Loucy (cell line): Measurements from ENCODE around the gene SLC6A12.

Experiments used
- H2AFZ ChIP-seq: fragments of 200-600 bp; sonication (generic); 2 replicates; pipeline ENCODE4 v1.6.0; 2016; ENCODE audit warnings: antibody characterized with exemption, mild to moderate bottlenecking, low read length, moderate library complexity
- H3F3A ChIP-seq: fragments of 200-600 bp; 2 replicates; pipeline ENCODE4 v1.6.0; 2016; ENCODE audit warnings: antibody characterized with exemption, low read depth, mild to moderate bottlenecking
- H3K27me3 ChIP-seq: fragments of 200-600 bp; sonication (generic); 2 replicates; pipeline ENCODE4 v1.6.1; 2014; ENCODE audit warnings: low read length, mild to moderate bottlenecking; ENCODE audit not compliant: insufficient read depth, poor library complexity, severe bottlenecking
- H3K36me3 ChIP-seq: fragments of 200-600 bp; sonication (generic); 2 replicates; pipeline ENCODE4 v1.6.1; 2016; ENCODE audit warnings: low read length; ENCODE audit not compliant: insufficient read depth
- H3K4me1 ChIP-seq: fragments of 200-600 bp; sonication (generic); 2 replicates; pipeline ENCODE4 v1.5.1; 2014; ENCODE audit warnings: low read length, mild to moderate bottlenecking; ENCODE audit not compliant: insufficient read depth, poor library complexity, severe bottlenecking
- H3K4me2 ChIP-seq: fragments of 200-600 bp; sonication (generic); 2 replicates; pipeline ENCODE4 v1.6.0; 2014; ENCODE audit warnings: antibody characterized with exemption, low read length, low read depth, mild to moderate bottlenecking; ENCODE audit not compliant: poor library complexity, severe bottlenecking
- H3K4me3 ChIP-seq: fragments of 200-600 bp; sonication (generic); 2 replicates; pipeline ENCODE4 v1.5.1; 2014; ENCODE audit warnings: low read length, mild to moderate bottlenecking, mixed read lengths; ENCODE audit not compliant: poor library complexity, severe bottlenecking
- H3K79me2 ChIP-seq: fragments of 200-600 bp; sonication (generic); 2 replicates; pipeline ENCODE4 v1.6.1; 2014; ENCODE audit warnings: low read length; ENCODE audit not compliant: insufficient read depth
- H3K9ac ChIP-seq: fragments of 200-600 bp; sonication (generic); 2 replicates; pipeline ENCODE4 v1.6.0; 2014; ENCODE audit warnings: mild to moderate bottlenecking, low read depth, low read length, moderate library complexity; ENCODE audit not compliant: poor library complexity, severe bottlenecking
- H3K9me2 ChIP-seq: fragments of 200-600 bp; sonication (generic); replicated peaks from 2 replicates; pipeline ENCODE4 v1.6.1; 2016; ENCODE audit warnings: low read depth, low read length, mixed read lengths
- H3K9me3 ChIP-seq: fragments of 200-600 bp; sonication (generic); 2 replicates; pipeline ENCODE4 v1.6.1; 2014; ENCODE audit warnings: mild to moderate bottlenecking, antibody characterized with exemption, low read length, low read depth; ENCODE audit not compliant: insufficient read depth
- H4K20me1 ChIP-seq: fragments of 200-600 bp; sonication (generic); 2 replicates; pipeline ENCODE4 v1.6.0; 2014; ENCODE audit warnings: antibody characterized with exemption, low read length, mild to moderate bottlenecking; ENCODE audit not compliant: insufficient read depth, poor library complexity, severe bottlenecking
- CTCF ChIP-seq: fragments of 200-600 bp; sonication (generic); conservative IDR thresholded peaks from 2 replicates; pipeline ENCODE4 v1.5.1; 2014; ENCODE audit warnings: mild to moderate bottlenecking, antibody characterized with exemption, low read length
- EZH2phosphoT487 ChIP-seq: fragments of 200-600 bp; IDR thresholded peaks from 2 replicates; pipeline ENCODE4 v1.6.1; 2018; ENCODE audit warnings: antibody characterized with exemption, mild to moderate bottlenecking, moderate library complexity, borderline replicate concordance

Gene SLC6A12

GRCh38 chr12:229441-230191 is 15.7 kb upstream of the SLC6A12 start:
- no peaks in the 10 kb centered on the region for H3K27me3 ChIP-seq
- no peaks in the 10 kb centered on the region for H3K9me3 ChIP-seq
- no peaks in the 10 kb centered on the region for H3K9me2 ChIP-seq
- H3K79me2 ChIP-seq: no peaks in the 10 kb centered on the region
- H3K4me3 ChIP-seq: no peak overlapping the region
- TF ChIP-seq EZH2phosphoT487 (no peak), CTCF (no peak)
- H4K20me1 ChIP-seq: no peaks in the 10 kb centered on the region
- H3K9ac ChIP-seq: no peak overlapping the region
- no peak overlapping the region for H2AFZ ChIP-seq
- H3K4me1 ChIP-seq: peaks cover 12% of the 10 kb centered on the region
- H3K36me3 ChIP-seq: no peaks in the 10 kb centered on the region
- H3K4me2 ChIP-seq: no peak overlapping the region
- no peaks in the 10 kb centered on the region for H3F3A ChIP-seq

GRCh38 chr12:228846-229200 is 14.9 kb upstream of the SLC6A12 start:
- TF ChIP-seq EZH2phosphoT487: no peak
- no peak for TF ChIP-seq CTCF
- no peaks in the 10 kb centered on the region for H3K27me3 ChIP-seq

GRCh38 chr12:227923-228845 is 14.2 kb upstream of the SLC6A12 start:
- H3K27me3 ChIP-seq: no peaks in the 10 kb centered on the region

More at GRCh38 chr12:228846-229200, 14.9 kb upstream of the SLC6A12 start:
- Histone ChIP-seq H3K36me3 (no peaks in the 10 kb centered on the region), H3K4me1 (peaks cover 10% of the 10 kb centered on the region), H3K9me2 (no peaks in the 10 kb centered on the region), H3K4me2 (no peak overlapping the region), H3K9me3 (no peaks in the 10 kb centered on the region), H3K9ac (no peak overlapping the region), H3K79me2 (no peaks in the 10 kb centered on the region), H2AFZ (no peak overlapping the region), H3K4me3 (no peak overlapping the region), H3F3A (no peaks in the 10 kb centered on the region), H4K20me1 (no peaks in the 10 kb centered on the region)

More at GRCh38 chr12:227923-228845, 14.2 kb upstream of the SLC6A12 start:
- no peak overlapping the region for H3K4me2 ChIP-seq
- H3K9me2 ChIP-seq: no peaks in the 10 kb centered on the region
- TF ChIP-seq EZH2phosphoT487: no peak
- no peak overlapping the region for H3K9ac ChIP-seq
- H3K9me3 ChIP-seq: no peaks in the 10 kb centered on the region
- no peaks in the 10 kb centered on the region for H3K36me3 ChIP-seq
- H3K4me3 ChIP-seq: no peak overlapping the region
- no peaks in the 10 kb centered on the region for H3F3A ChIP-seq
- H3K79me2 ChIP-seq: no peaks in the 10 kb centered on the region
- H4K20me1 ChIP-seq: no peaks in the 10 kb centered on the region
- peaks cover 7% of the 10 kb centered on the region for H3K4me1 ChIP-seq
- no peak overlapping the region for H2AFZ ChIP-seq
